ENCODE measurements around the gene SATB1. TPM values are rescaled to one million over a fixed set of nuclear protein-coding genes. Genes with fewer than 3 reads are reported as not detected.

The SATB1 gene
- total and polyA plus RNA-seq, 7 donors: 6.4 to 53.2 (median 34.0) TPM

DNA sequence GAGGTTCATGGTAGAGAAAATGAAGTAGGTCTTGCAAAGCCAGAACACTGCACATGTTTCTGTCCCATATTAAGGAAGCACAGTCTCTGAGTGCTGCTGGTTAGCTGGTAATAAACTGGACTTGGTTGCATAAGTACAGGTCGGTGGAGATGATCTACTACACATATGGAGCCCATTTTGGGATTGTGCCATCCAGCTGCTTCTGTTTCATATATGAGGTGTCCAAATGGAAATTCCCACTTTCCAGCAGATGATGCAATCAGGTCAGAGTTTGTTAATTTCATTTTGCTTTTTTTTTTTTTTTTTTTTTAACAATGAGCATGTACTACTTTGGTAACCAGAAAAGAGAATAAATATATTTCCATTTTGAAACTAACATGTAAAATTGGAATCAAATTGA, 122.6 kb downstream of the SATB1 start:
- intact Hi-C loops (cut with DNase I): no loop called here

GRCh38 chr3:18301781-18302180, 123.4 kb downstream of the SATB1 start:
- 76 to 96% (median 90%) methylated on average over 1 of the region's 1 CpG for WGBS, 3 donors
- TF ChIP-seq, protein P1, sequence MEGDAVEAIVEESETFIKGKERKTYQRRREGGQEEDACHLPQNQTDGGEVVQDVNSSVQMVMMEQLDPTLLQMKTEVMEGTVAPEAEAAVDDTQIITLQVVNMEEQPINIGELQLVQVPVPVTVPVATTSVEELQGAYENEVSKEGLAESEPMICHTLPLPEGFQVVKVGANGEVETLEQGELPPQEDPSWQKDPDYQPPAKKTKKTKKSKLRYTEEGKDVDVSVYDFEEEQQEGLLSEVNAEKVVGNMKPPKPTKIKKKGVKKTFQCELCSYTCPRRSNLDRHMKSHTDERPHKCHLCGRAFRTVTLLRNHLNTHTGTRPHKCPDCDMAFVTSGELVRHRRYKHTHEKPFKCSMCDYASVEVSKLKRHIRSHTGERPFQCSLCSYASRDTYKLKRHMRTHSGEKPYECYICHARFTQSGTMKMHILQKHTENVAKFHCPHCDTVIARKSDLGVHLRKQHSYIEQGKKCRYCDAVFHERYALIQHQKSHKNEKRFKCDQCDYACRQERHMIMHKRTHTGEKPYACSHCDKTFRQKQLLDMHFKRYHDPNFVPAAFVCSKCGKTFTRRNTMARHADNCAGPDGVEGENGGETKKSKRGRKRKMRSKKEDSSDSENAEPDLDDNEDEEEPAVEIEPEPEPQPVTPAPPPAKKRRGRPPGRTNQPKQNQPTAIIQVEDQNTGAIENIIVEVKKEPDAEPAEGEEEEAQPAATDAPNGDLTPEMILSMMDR (IDR thresholded peaks at IDR 0.05): no peak
- Histone ChIP-seq H3K27ac (no peak overlapping the region), H3K36me3 (ENCODE audit: insufficient read depth in 1 of 2, low read depth in 1 of 2) (no peaks in the 10 kb centered on the region), H3K27me3 (ENCODE audit: insufficient read depth in 3 of 3, low read length in 2 of 3) (no peaks in the 10 kb centered on the region), H3K4me3 (no peak overlapping the region), H3K9me3 (peaks cover 6% of the 10 kb centered on the region), H3K4me1 (no peaks in the 10 kb centered on the region)
- no peak for ATAC-seq
- no peak for DNase-seq
- intact Hi-C loops (cut with DNase I): no loop called here

More for the DNA sequence above, 122.6 kb downstream of the SATB1 start:
- Histone ChIP-seq H3K36me3 (ENCODE audit: insufficient read depth in 1 of 2, low read depth in 1 of 2) (no peaks in the 10 kb centered on the region), H3K4me3 (no peak overlapping the region), H3K27ac (no peak overlapping the region), H3K4me1 (no peaks in the 10 kb centered on the region), H3K9me3 (no peaks in the 10 kb centered on the region), H3K27me3 (ENCODE audit: insufficient read depth in 3 of 3, low read length in 2 of 3) (no peaks in the 10 kb centered on the region)
- WGBS, 3 donors: 48 to 59% (median 50%) methylated on average over 1 of the region's 1 CpG
- no peak for DNase-seq
- ATAC-seq: no peak
- TF ChIP-seq, protein P1 (IDR thresholded peaks at IDR 0.05): no peak

GRCh38 chr3:18300916-18301315, 124.2 kb downstream of the SATB1 start:
- H3K27ac ChIP-seq: no peak overlapping the region
- intact Hi-C loops (cut with DNase I): no loop called here
- ATAC-seq (no peak), DNase-seq (no peak)
- H3K27me3 ChIP-seq (ENCODE audit: insufficient read depth in 3 of 3, low read length in 2 of 3): no peaks in the 10 kb centered on the region
- TF ChIP-seq, protein P1 (IDR thresholded peaks at IDR 0.05): no peak
- WGBS, 3 donors: 87 to 94% (median 91%) methylated on average over 3 of the region's 3 CpGs
- no peaks in the 10 kb centered on the region for H3K36me3 ChIP-seq (ENCODE audit: insufficient read depth in 1 of 2, low read depth in 1 of 2)
- no peaks in the 10 kb centered on the region for H3K4me1 ChIP-seq
- no peak overlapping the region for H3K4me3 ChIP-seq
- H3K9me3 ChIP-seq: peaks cover 8% of the 10 kb centered on the region

GRCh38 chr3:18297126-18297525, 128.0 kb downstream of the SATB1 start:
- H3K9me3 ChIP-seq: peaks cover 8% of the 10 kb centered on the region
- DNase-seq: no peak
- H3K27ac ChIP-seq: no peak overlapping the region
- no peak for ATAC-seq
- H3K27me3 ChIP-seq (ENCODE audit: insufficient read depth in 3 of 3, low read length in 2 of 3): no peaks in the 10 kb centered on the region
- H3K4me1 ChIP-seq: no peaks in the 10 kb centered on the region
- TF ChIP-seq, protein P1 (IDR thresholded peaks at IDR 0.05): no peak
- intact Hi-C loops (cut with DNase I): no loop called here
- no peaks in the 10 kb centered on the region for H3K36me3 ChIP-seq (ENCODE audit: insufficient read depth in 1 of 2, low read depth in 1 of 2)
- H3K4me3 ChIP-seq: no peak overlapping the region
